ENCODE data around the gene APOL6.

DNA sequence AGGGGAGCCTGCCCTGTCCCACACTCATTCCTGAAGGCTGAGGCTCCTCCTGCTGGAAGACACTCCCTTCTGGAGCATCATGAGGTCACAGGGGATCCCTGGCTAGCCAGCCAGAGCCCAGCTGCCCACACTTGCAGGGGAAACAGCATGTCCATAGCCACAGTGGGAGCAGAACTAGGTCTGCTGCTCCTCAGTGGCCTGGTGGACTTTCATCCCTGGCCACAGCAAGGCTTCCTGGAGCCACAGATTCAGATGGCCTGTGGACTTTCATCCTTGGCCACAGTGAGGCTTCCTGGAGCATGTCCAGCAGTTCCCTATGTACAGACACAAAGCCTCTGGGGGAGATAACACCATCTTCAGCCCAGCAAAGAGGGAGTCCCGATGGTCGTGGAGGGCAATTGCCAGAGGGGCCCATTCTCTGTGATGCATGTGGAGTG, 5.9 kb upstream of the APOL6 start:
- TF ChIP-seq CTCF (IDR thresholded peaks at IDR 0.05; ENCODE audit: low read length) (no peak), EZH2 (IDR thresholded peaks at IDR 0.05; ENCODE audit: borderline replicate concordance, low read length) (no peak)

Data from OCI-LY1 (cell line).